HG03558 (cell line): ENCODE data around the gene SLN.

Experiments
- ATAC-seq: cut with Tn5 transposase; IDR thresholded peaks from one replicate; pipeline ENCODE4 v1.9.1; 2021; ENCODE audit warnings: moderate number of reproducible peaks; ENCODE audit not compliant: unreplicated experiment; ENCODE audit errors: extremely low read depth

The SLN gene

DNA sequence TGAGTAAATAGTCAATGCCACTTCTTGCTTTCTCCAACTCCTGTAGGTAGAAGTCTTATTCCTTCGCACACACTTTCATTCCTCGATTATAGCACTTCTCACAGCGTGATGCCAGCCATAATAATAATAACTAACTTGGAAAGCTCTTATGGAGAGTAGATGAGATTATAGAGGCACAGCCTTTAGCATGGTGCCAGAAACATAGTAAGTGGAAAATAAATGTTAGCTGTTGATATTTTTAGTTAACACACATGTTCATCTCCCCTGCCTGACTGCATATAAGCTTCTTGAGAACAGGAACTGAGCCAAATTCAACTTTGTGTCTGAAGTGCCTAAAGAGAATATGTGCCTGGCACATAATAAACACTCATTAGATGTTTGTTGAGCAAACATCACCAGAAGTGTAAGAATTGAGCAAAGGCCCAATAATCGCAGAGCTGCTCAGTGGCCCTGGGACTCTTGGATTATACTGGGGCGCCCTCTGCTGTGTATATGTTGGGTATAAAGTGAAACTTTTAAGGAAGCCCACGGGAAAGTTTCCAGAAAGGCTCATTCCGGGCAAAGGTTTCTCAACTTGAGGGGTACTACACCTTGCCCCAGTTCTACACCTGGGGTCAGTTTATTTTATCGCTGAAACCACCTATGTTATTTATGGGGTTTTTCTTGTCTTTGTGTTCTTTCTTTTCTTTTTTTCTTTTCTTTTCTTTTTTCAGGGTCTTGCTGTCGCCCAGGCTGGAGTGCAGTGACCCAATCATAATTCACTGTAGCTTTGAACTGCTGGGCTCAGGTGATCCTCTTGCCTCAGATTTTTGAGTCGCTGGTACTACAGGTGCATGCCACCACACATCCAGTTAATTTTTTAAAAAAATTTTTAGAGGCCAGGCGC, 22.3 kb downstream of the SLN start:
- no peak for ATAC-seq

DNA sequence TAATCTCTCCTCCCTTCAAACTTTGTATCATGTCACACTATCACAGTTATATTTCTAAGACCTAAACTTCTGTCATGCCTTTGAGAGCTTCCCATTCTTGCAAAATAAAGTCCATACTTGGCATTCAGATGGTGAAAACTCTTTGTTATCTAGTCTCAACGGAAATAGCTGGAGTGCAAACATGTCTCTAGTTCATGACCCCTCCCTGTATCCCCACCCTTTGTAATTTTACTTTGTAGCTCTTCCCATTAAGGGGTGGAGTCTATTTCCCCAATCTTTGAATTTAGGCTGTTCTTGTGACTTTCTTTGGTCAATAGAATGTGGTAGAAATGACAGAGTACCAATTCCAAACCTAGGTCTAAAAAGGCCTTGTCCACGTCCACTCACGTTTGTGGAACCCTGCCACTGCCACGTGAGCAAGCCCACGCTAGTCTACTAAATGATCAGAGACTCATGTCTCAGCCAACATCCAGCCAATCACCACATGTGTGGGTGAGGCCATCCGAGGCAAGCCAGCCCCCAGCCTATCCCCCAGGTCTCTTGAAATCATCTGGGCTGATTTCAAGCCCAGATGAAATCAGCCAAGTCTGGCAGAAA, 23.4 kb downstream of the SLN start:
- no peak for ATAC-seq

DNA sequence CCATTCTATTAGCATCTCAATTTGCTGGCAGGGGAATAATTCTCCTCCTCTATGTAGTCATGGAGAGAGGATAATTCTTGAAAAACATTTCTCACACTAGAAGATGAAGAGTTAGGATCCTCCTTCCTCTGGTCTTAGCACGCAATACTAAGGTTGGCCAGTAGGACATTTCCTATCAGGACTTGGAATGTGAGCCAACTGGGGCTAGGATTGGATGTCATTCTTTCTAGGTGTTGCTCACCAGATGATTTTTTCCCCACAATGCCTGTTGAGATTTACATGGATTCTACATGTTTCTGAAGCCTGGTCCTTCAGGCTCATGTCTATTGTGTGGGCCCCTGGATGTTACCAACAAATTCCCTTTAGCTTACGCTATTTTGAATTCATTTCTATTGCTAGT, 28.0 kb downstream of the SLN start:
- no peak for ATAC-seq

DNA sequence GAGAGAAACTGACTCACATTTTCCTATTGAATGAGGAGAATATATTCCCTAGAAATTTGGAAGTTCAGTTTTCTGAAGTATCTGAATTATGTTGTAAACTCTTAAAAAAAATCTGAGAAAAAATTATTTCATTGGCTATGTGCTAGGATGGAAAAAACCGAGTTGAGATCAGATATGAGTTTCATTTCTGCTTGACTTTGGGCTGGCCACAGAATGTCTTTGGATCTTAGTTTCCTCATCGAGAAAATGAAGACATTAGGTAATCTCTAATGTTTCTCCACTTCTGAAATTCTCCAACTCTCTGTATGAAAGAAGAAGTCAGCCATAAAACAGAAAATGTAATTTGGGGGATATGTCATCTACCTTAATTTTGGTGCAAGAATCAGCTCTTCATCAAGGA, 28.8 kb downstream of the SLN start:
- ATAC-seq = no peak

DNA sequence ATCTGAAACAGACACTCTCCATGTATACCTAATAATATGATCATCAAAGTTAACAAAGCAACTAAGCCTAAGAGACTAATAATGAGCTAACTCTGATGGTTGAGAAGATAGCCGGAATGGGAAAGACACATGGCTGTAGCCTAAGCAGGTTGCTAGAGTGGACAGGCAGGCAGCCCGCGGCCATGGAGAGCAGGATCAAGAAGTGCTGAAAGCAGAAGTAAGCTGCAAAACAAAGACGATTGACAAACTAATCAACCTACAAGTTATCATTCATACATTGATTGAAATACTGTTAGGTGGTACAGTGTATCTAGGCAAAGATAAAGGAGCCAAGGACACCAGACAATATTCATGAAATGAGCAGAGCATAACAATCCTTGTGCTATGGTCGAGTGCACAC, 29.3 kb downstream of the SLN start:
- ATAC-seq = no peak

DNA sequence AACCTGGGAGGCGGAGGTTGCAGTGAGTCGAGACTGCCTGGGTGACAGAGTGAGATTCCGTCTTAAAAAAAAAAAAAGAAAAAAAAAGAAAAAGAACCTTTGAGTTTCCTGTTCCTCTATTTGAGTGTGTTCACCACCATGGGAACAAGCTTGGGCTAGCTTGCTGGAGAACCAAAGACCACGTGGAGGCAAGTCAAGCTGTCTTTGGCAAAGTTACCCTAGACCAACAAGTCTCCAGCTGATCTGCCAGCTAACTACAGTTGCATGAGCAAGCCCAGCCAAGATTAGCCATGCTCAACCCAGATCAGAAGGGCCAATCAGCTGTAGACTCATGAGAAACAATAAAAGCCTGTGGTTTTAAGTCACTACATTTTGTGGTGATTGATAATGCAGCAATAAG, 29.7 kb downstream of the SLN start:
- ATAC-seq = no peak

DNA sequence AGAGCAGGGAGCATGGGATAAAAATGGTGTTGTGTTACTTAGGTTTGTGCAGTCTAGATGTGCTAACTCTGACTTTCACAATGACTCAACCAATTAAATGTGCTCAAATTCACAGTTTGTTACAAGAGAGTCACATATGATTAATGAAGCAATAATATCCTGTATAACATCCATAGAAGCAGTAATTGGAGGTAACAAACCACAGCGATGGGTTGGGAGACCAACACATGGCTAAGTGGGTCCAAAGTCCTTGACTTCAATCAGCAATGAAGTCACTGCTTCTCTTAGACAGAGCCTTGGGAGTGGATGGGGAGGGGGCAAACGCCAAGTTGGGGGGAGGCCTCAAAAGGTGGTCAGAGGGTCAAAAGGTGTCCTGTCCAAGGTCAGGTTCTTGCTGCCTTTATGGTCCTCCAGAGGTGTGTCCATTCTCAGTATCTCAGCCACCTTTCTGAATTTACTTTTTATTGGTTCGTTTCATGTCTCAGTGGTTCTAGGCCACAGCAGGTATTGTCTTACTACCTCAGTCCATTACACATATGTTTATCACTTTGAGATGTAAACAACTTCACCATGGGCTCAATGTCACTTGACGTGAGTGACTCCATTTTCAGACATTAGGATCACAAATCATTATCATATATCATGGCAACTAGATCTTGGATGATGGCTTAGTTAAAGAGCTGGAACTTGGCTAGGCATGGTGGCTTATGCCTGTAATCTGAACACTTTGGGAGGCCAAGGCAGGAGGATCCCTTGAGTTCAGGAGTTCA, 32.4 kb downstream of the SLN start:
- no peak for ATAC-seq

DNA sequence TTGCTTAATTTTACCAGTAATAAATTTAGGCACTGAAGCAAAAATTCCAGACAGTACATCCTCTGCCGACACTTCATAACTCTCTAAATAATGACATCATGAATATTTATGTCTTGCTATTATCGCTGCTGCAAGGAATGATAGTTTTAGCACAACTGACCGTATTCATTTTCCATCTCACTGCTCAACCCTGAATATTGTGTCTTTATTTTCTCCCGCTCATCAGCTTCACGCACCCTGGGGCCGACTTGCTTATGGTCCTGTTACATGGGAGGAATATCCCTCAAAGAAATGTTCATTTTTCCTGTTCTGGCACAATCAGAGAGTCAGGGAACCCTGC, 33.3 kb downstream of the SLN start:
- no peak for ATAC-seq

DNA sequence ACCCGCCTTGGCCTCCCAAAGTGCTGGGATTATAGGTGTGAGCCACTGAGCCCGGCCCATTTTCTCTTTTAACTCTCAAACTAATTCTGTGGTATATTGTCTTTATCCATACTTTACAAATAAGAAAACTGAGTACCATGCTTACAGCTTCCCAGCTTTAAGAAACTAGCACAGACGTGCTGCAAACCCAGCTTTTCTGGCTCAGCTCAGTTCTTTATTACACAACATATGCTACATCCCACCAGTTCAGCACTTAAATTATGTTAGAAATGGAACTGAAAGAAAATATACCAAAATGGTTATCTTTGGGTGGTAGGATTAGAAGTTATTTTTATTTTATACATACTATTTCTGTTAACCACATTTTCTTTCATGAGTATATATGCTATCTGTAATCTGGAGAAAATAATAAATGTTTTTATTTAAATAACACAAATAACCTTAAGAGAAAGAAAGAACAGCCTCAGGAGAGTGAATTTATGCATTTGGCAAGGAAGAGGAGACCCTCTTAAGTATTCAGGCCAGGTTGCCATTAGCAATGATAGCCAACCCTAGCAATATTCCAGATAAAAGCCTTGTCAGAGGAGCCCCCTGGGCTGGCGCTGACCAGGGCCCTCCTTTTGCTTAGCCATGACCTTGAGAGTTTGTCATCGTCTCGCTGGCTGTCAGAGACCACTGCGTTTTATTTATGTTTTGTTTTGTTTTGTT, 33.8 kb downstream of the SLN start:
- ATAC-seq = no peak

DNA sequence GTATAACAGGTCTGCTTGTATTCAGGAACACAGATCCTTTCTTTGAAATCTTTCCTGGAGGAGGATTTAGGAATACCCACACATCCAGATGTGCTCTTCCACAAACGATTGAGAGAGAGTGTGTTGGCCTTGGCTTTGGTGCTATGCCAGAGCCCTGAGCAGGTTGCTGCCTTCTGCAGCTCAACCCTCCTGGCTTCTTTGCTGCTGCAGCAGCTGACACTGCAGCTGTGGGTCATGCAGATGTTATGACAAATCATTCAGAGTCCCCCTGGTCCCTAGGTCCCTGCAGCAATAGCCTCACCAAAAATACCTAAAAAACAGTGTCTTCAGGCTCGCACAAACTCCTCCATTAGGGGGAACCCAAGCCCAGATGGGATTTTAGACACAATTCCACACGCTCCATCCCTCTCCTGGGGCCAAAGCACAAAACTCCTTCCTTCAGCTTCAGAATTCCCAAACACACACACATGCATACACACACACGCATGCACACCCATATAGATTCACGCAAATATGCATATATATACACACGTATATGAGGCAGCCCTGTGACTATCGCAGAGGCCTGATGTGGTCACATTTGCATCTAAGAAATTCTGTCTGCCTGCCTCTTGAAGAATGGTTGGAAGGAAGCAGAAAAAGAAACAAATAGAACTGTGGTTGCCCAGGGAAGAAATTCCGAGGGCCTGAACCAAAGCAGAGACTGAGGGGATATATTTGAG, 35.4 kb downstream of the SLN start:
- ATAC-seq = no peak

DNA sequence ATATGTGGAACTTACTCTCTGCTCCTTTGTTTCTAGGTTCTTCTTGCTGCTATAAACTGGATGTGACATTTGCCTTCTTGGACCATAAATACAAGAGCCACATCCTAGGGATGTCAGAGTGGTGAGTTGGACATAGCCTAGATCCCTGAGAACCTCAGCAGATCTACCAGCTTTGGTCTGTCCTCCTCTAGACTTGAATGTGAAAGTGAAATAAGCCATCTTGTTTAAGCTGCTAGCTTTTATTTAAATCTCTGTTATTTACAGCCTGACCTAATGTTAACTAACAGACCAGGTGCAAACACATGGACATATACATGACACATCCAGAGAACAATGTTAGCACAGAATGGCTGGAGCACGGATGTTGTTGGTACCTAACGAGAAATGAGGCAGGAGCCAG, 36.0 kb downstream of the SLN start:
- ATAC-seq = no peak

DNA sequence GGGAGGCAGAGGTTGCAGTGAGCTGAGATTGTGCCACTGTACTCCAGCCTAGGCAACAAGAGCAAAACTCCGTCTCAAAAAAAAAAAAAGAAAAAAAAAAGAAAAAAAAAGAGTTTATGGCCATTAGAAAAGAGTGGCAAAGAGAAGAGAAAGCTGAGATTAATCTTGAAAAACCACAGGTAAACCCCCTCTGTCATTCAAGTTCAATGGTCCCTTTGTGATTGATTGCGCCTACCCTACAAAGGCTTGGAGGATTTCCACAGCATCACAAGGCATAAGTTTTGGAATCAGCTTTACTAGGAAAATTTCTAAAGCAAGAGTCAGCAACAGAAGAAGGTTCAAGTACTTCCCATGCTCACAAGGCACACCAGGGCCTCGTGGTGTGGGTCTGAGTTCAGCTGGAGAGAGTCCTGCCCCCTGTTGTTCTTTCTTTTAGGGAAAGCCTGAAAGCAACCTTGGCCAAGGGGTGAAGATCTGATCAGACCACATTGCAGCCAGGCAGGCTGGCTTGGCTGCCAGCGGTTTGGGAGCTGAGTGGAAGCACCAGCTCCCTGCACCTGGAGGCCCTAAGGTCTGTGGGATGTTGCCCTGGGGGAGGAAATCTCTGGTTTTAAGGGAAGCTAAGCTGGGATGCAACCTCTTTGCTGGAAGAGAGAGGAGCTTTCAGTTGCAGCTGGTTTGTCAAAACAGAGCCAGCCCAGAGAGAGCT, 41.8 kb downstream of the SLN start:
- ATAC-seq = no peak

DNA sequence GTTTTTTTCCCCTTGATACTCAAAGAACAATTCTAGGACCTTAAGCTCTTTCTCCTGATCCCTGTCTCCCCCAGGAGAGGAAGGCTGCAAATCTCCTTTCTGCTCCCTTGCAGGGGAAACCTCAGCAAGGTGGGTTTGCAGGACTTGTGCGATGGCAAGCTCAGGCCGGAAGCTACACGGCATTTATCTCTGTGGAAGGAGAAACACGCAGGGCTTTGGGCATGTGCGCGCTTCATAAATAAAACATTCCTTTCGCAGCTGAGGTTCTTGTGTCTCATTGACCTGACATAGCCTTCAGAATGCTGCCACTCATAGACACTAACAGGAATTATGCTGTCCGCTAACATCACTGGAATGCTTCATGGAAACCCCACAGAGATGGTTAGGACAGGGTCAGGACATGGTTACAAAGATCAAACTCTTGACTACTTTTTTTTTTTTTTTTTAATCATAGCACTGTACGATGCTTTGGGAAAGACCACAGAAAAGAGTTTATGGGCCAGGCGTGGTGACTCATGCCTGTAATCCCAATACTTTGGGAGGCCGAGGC, 42.6 kb downstream of the SLN start:
- no peak for ATAC-seq

DNA sequence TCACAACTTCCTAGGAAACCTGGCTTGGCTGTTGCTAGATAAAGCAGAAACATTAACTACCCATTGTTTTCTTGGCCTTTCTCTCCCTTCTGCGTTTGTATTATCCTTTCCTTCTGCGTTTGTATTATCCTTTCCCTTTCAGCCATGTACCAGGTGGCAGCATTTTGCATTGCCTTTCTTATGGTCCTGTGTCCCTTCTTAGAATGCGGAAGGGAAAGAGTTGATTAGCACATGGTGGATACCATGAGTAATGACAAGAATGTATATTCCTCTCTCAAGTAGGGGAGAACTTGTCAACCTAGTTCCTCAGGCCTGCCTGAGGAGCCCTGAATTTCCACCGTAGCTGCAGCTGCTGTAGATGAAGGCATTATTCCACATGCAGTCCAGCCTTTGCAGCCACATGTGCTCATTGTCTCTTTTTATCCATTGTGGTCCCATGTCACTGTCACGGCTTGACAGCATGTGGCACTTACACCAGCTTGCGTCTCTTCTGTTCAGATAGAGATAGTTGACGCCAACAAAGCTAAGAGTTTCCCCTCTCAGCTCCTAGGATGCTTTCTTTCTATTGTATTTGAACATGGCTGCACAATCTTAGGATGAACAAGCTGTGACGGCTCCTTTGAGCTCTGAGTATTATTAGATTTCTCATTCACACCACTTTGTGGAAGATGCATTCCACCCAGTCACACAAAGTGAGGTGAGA, 44.8 kb downstream of the SLN start:
- no peak for ATAC-seq

DNA sequence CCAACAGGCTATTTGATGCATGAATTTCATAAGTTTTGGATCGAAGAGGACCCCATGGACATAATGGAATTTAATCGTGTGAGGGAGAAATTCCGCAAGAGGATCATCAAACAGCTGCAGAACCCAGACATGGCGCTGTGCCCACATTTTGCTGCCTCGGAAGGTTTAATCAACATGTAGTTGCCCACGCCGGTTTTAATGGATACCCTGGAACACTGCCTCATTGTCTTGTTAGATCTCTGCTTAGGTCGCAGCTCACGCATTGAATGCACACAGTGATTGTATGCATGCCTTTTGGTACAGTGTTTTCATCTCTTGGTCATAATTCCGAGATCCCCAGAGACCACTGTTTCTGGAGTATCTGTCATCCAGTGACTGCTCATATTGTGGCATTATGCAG, 46.8 kb downstream of the SLN start:
- no peak for ATAC-seq

DNA sequence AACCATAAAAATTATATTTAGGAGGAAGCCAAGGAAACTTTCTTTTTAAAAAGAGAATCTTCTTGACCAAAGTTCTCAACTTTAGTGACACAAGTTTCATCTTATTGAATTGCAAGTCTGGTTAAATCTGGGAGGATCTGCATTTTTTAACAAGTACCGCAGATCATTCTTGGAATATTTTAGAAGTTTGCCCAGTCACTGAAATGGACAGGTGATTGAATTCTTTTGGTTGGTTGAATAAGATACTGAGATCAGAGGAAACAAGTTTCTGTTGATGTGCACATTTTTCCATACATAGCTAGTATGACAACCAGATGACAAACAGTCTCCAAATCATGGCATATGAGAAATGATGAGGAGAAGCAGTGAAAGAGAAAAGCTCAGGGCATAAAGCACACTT, 50.2 kb downstream of the SLN start:
- no peak for ATAC-seq

DNA sequence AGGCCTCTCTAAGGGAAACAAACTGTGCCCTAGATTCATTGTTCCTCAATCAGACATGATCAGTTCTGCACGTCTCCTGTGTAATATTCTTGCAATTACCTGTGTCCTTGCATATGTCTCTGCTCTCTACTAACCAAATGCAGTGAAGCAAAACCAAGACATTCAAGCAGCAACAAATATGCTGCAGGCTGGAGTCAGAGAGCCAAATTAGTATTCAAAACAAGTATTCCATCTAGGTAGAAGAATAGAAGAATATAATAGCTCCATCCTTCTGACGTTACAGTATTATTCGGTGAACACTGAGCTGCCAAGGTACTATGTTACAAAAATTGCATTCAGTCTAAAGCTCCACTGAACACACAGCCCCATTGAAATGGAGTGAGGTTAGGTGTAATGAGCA, 51.8 kb downstream of the SLN start:
- ATAC-seq = no peak

DNA sequence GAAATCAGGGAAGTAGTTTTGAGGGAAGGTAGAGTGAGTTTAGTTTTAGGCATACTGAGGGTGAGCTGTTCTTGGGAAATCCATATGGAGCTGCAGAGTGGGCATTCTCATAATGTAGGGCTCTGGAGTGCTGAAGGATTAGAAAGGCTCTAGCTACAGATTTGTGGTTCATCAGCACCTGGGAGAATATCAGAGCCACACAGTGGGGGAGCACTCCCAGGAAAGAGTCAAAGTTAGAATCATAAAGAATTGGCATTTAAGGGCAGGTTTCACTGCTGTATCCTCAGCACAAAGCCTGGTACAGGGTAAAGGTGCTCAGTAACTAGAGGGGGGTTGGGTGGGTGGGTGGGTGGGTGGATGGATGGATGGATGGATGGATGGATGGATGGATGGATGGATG, 52.5 kb downstream of the SLN start:
- ATAC-seq = no peak
